ENCODE results near the gene MRPL37. TPM values are rescaled to one million over a fixed set of nuclear protein-coding genes. Genes with fewer than 3 reads are reported as not detected.

MRPL37 gene
- total RNA-seq, 4 donors from 2014 or later: 63.2 to 83.3 (median 75.3) TPM

GRCh38 chr1:54257346-54257620 lies 57.3 kb downstream of the MRPL37 start:
- DNase-seq (ENCODE audit: low spot score in 2 of 2): no peak
- H3K4me3 ChIP-seq: no peak overlapping the region
- no peaks in the 10 kb centered on the region for H3K27me3 ChIP-seq
- H3K27ac ChIP-seq: no peak overlapping the region
- no peaks in the 10 kb centered on the region for H3K36me3 ChIP-seq
- TF ChIP-seq CTCF (IDR thresholded peaks at IDR 0.05) (no peak), POLR2A (IDR thresholded peaks at IDR 0.05) (no peak), POLR2AphosphoS5 (IDR thresholded peaks at IDR 0.05) (no peak), EP300 (IDR thresholded peaks at IDR 0.05) (no peak)
- WGBS: 86% methylated on average over 10 of the region's 10 CpGs
- peaks cover 14% of the 10 kb centered on the region for H3K4me1 ChIP-seq
- H3K9me3 ChIP-seq: no peaks in the 10 kb centered on the region

GRCh38 chr1:54257876-54258275 lies 57.9 kb downstream of the MRPL37 start:
- WGBS: 95% methylated on average over 23 of the region's 23 CpGs
- no peak overlapping the region for H3K27ac ChIP-seq

GRCh38 chr1:54259546-54260140 lies 59.7 kb downstream of the MRPL37 start:
- DNase-seq (ENCODE audit: low spot score in 2 of 2): no peak
- peaks cover 11% of the 10 kb centered on the region for H3K4me1 ChIP-seq
- no peaks in the 10 kb centered on the region for H3K9me3 ChIP-seq
- no peaks in the 10 kb centered on the region for H3K36me3 ChIP-seq
- H3K27me3 ChIP-seq: no peaks in the 10 kb centered on the region
- 71% methylated on average over 16 of the region's 16 CpGs for WGBS
- TF ChIP-seq POLR2A (IDR thresholded peaks at IDR 0.05) (no peak), POLR2AphosphoS5 (IDR thresholded peaks at IDR 0.05) (no peak), CTCF (IDR thresholded peaks at IDR 0.05) (no peak), EP300 (IDR thresholded peaks at IDR 0.05) (no peak)
- no peak overlapping the region for H3K27ac ChIP-seq
- no peak overlapping the region for H3K4me3 ChIP-seq

More at GRCh38 chr1:54257876-54258275, 57.9 kb downstream of the MRPL37 start:
- Histone ChIP-seq H3K9me3 (no peaks in the 10 kb centered on the region), H3K27me3 (no peaks in the 10 kb centered on the region), H3K36me3 (no peaks in the 10 kb centered on the region), H3K4me3 (no peak overlapping the region), H3K4me1 (peaks cover 14% of the 10 kb centered on the region)
- no peak for TF ChIP-seq POLR2AphosphoS5 (IDR thresholded peaks at IDR 0.05)
- TF ChIP-seq POLR2A (IDR thresholded peaks at IDR 0.05): no peak
- no peak for DNase-seq (ENCODE audit: low spot score in 2 of 2)

GRCh38 chr1:54260810-54261209 lies 60.8 kb downstream of the MRPL37 start:
- TF ChIP-seq POLR2A (IDR thresholded peaks at IDR 0.05) (no peak), CTCF (IDR thresholded peaks at IDR 0.05) (no peak), POLR2AphosphoS5 (IDR thresholded peaks at IDR 0.05) (no peak), EP300 (IDR thresholded peaks at IDR 0.05) (no peak)
- Histone ChIP-seq H3K27ac (no peak overlapping the region), H3K4me3 (no peak overlapping the region), H3K27me3 (no peaks in the 10 kb centered on the region), H3K9me3 (no peaks in the 10 kb centered on the region), H3K4me1 (peaks cover 11% of the 10 kb centered on the region), H3K36me3 (no peaks in the 10 kb centered on the region)
- no peak for DNase-seq (ENCODE audit: low spot score in 2 of 2)
- WGBS: 83% methylated on average over 7 of the region's 10 CpGs

GRCh38 chr1:54262244-54262643 lies 62.3 kb downstream of the MRPL37 start:
- no peak overlapping the region for H3K4me3 ChIP-seq
- no peak for TF ChIP-seq EP300 (IDR thresholded peaks at IDR 0.05)
- TF ChIP-seq POLR2A (IDR thresholded peaks at IDR 0.05): no peak
- TF ChIP-seq POLR2AphosphoS5 (IDR thresholded peaks at IDR 0.05): no peak
- no peak for TF ChIP-seq CTCF (IDR thresholded peaks at IDR 0.05)
- H3K27me3 ChIP-seq: no peaks in the 10 kb centered on the region
- WGBS: 90% methylated on average over 7 of the region's 7 CpGs
- peaks cover 11% of the 10 kb centered on the region for H3K4me1 ChIP-seq
- no peak overlapping the region for H3K27ac ChIP-seq
- no peaks in the 10 kb centered on the region for H3K36me3 ChIP-seq
- H3K9me3 ChIP-seq: no peaks in the 10 kb centered on the region
- DNase-seq (ENCODE audit: low spot score in 2 of 2): no peak

All from suprapubic skin (tissue), 4 donors.